ENCODE results near the gene GSAP. TPM values are rescaled to one million over a fixed set of nuclear protein-coding genes. Genes with fewer than 3 reads are reported as not detected.

GSAP gene
- total RNA-seq, 1 experiment from 2014 or later: not detected

DNA sequence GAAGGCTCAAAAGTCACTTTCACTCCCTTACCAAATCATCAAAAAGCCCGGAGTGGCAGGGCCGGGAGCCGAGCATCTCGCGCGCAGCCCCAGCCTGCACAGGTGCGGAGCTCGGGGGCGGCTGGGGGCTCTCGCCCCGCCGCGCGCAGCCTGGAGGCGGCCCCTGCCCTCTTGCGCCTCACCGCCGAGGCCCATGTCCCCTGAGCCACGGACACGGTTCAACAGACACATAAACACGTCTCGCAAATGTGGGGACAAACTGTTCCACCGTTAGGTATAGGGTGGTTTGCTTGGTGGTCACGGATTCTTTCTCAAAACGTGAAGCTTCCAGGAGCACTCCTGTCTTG, 700 bp downstream of the GSAP start:
- in situ Hi-C loops (cut with HindIII; ENCODE audit: low sequenced_read_pairs): no loop called here
- no peak for DNase-seq (ENCODE audit: low spot score)

DNA sequence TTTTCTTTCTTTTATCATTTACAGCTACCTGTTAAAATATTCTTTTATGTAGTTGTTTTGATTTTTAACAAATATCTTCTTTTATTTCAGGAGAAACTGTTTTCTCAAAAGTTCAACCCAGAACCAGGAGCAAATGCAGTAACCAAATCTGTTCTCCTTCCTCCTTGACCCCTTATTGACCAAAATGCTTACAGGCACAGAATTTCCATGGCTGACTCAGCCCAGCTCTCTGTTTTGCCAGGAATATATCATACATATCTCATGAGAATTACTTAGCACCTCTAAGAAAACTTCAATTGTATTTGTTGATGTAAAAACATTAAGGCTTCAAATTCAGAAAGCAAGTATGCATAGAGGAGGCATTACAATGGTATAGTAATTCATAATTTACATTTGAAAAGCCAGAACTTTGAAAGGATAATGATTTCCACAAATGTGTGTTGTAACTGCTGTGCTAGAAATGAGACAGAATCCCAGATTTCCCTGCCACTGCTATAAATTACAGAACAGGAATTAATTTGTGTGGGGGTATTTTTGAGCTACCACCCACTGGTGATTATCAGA, 2.2 kb downstream of the GSAP start:
- in situ Hi-C loops (cut with HindIII; ENCODE audit: low sequenced_read_pairs): no loop called here
- DNase-seq (ENCODE audit: low spot score): no peak

DNA sequence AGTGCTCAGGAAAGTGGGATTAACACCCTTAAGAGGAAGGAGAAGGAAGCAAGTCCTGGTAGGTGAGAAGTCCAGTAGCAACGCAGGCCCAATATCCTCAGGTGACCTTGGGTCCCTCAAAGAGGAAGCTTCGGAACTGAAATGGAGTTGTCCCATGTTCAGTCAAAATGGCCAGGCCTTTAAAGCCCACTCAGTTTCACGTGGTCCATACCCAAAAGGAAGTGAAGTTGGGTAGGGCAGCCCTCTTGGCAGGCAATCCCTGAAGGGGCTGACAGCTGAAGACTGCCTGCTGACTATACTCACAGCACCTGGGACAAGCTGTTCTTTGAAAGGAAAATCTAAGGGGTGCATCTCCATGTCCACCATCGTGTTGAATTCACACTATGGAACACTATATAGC, 3.0 kb downstream of the GSAP start:
- in situ Hi-C loops (cut with HindIII; ENCODE audit: low sequenced_read_pairs): no loop called here
- DNase-seq (ENCODE audit: low spot score): no peak

DNA sequence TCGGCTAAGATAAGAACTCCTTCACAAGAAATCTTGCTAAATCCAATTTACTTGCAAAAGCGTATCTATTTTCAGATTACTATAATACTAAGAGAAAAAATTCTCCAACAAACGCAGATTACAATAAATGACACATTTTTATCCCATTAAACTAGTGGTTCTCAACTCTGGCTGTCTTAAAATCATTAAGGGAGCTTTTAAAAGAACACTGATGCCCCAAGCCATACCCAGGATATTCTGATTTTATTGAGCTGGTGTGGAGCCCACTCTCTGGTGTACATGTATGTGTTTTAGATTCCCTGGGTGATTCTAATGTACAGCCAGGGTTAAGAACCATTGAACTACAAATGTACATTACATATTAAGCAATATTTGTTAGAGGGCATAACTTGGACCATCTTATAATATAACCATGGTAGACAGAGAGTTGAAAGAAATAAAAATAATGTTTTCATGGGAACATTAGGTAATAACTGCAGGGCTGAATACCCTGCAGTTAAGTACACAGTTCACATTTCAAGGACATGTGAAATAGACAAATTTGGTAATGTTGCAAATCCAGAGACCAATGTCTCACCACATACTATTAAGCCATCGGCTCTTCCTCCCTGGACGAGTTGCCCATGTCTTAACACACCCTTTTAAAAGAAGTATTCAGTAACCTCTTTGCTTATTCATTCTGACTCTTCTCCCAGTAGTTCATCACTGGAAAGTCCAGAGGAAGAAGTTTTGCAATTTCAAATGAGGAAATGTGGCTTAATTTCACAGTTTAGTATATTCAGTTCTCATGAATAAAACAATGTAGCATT, 6.2 kb downstream of the GSAP start:
- in situ Hi-C loops (cut with HindIII; ENCODE audit: low sequenced_read_pairs): no loop called here
- no peak for DNase-seq (ENCODE audit: low spot score)

DNA sequence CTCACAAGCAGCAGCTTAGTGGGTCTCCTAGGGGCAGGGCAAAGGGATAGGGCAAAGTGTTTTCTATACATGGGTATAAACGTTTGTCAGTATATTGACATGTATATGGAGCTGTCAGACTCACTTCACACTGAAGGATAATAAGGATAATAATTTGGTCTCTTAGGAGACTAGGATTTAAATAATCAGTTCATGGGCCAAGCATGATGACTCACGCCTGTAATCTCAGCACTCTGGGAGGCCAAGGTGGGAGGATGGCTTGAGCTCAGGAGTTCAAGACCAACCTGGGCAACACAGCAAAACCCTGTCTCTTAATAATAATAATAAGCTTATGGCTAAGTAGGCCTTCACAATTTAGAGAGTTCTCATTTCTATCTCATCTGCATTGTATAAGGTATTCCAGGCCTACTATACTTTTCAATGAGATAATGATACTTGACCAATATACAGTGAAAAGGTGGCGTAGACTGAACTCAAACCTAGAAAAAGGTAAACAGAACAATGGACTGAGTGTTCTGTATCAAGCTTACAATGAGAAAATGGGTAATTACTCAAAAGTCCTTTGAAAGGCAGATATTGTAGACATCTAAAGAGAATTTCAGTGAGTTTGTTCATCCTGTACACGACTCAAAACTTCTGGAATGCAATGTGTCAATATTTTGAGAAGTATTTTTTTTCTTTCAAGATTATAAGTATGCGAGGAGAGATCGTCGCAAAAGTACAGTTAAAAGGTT, 7.0 kb downstream of the GSAP start:
- in situ Hi-C loops (cut with HindIII; ENCODE audit: low sequenced_read_pairs): no loop called here
- DNase-seq (ENCODE audit: low spot score): no peak

DNA sequence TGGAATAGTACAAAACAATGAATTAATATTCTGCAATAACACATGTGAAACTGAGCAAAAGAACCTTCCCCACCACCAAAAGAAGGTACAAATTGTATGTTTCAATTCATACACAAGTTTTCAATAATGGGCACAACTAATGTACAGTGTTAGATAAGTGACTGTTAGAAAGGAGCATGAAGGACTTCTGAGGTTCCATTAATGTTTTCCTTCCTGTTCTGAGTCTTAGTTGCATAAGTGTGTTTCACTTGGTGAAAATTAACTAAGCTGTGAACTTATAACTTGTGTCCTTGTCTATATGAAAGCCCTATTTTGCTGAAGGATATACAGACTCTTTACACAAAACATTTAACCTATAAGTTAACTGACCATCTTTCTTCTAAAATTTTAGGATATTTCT, 8.2 kb downstream of the GSAP start:
- in situ Hi-C loops (cut with HindIII; ENCODE audit: low sequenced_read_pairs): no loop called here

DNA sequence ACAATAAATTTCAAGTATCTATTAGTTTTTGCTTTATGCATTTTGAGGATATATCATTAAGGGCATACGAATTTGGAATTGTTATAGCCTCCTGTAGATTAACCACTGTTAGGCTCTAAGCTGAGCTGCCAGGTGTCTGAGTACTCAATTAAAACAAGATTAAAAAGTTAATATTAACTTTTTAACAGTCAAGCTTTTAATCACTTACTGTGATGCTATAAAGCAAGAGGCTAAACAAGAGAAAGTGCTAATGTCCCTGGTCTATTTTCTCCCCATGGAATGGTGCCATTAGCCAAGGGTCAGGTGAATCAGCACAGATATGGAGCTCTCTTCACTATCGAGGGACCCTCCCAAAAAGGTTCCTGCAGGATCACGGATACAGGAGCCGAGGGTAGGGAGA, 9.7 kb downstream of the GSAP start:
- DNase-seq (ENCODE audit: low spot score): no peak
- in situ Hi-C loops (cut with HindIII; ENCODE audit: low sequenced_read_pairs): no loop called here

More for the DNA sequence above, 8.2 kb downstream of the GSAP start:
- DNase-seq (ENCODE audit: low spot score): no peak

DNA sequence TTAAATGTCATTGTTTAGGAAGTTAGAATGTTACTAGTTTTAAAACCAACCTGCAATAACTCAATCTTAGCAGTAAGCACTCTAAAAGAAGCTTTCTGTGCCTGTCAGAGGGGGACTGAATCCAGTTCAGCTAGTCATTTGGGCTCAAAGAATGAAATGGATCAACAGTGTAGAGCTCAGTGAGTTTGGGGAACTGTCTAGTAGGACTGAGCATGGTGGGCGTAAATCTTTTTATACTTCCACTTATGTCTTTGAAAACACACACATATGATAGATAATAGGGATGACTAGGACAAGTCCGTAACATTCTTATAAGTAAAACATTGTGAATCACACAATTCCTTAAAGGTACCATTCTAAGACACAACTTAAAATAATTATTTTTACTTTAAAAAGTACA, 11.5 kb downstream of the GSAP start:
- in situ Hi-C loops (cut with HindIII; ENCODE audit: low sequenced_read_pairs): no loop called here
- no peak for DNase-seq (ENCODE audit: low spot score)

DNA sequence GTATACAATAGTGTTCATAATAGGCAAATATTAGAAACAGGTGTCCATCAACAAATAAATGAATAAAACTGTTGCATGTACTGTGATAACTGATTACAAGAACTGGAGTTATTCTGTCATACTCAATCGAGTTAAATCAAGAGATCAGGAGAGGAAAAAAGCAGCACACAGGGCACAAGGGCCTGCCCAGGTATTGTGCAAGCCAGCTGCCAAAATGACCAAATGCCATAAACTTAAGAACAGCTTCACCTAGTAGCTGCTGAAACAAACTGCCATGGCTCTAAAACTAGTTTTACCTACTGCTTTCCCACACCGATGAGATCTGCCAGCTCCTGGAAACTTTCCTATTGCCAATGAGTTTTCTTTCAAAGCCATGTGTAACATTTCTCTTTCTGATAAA, 12.2 kb downstream of the GSAP start:
- no peak for DNase-seq (ENCODE audit: low spot score)
- in situ Hi-C loops (cut with HindIII; ENCODE audit: low sequenced_read_pairs): no loop called here

DNA sequence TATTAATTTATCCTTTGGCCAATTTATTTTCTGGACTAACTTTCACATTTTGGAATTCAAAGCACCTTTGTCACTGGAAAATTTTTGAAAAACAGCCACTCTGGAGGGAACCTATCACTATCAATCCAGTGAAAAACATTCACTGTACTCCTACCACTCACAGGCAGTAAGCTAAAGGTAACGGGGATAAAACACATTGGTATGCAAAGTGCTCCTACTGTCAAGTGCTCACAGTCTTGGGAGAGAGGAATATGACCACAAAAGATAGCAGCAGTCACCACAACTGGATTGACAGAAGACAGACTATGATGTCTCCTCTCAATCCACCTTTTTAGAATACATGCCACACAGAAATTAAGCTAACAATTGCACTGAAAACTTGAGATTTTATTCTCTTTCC, 13.3 kb downstream of the GSAP start:
- no peak for DNase-seq (ENCODE audit: low spot score)
- in situ Hi-C loops (cut with HindIII; ENCODE audit: low sequenced_read_pairs): no loop called here

DNA sequence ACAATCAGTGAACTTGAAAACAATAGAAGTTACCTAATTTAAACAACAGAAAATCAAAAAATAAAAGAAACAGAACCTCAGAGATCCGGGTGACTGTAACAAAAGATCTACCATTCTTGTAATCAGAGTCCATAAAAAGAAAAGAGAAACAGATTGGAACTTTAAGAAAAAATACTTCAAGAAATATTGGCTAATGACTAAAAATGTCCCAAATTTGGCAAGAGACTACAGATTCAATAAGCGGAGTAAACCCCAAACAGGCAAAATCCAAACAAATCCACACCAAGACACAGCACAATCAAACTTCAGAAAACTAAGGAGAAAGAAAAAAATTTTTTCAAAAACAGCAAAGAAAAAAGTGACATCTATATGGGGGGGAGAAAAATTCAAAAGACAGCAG, 15.1 kb downstream of the GSAP start:
- DNase-seq (ENCODE audit: low spot score): no peak
- in situ Hi-C loops (cut with HindIII; ENCODE audit: low sequenced_read_pairs): no loop called here

DNA sequence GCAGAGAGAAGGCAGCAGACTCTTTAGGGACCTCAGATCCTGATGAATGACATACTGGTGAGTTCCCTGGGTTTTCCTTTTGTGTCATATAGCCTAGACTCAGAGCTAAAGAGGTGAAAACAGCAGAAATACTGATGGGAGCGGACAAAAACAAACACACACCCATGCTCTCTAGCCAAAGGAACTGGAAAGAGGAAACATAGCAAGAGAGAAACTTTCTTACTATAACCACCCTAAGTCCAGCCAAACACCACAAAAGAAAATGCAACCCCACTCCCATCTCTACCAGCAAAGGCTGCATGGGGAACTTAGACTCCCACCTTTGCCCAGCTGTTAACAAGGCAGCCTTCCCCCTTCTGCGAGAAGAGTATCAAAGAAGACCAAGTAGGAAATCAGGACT, 16.3 kb downstream of the GSAP start:
- DNase-seq (ENCODE audit: low spot score): no peak
- in situ Hi-C loops (cut with HindIII; ENCODE audit: low sequenced_read_pairs): no loop called here

DNA sequence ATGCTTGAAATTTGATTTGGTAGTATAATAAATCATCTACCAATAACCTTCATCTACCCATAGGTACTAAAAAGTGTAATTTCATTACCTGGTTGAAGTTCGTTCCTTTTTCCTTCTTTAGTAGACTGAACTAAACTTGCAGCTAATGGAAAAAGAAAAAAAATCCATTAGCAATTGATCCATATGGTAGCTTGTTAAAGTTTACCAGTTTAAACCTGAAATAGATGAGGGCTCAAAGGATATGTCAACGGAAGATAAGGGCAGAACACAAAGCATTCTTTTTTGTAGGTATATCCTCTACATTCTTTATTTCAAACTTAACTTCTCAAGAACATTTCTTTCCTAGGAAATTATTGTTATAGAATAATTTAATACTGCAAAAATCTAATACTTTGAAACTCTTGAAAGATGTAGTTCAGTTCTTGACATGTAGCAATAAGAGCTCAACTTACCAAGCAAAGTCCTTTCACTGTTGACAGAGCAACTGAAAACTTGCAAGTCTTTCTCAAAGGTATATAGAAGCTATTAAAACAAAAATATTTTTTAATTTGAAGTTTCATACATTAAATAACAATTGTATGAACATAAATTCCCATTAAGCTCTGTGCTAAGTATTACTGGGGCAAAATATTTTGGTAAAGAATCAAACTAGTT, 19.1 kb downstream of the GSAP start:
- in situ Hi-C loops (cut with HindIII; ENCODE audit: low sequenced_read_pairs): no loop called here
- no peak for DNase-seq (ENCODE audit: low spot score)

DNA sequence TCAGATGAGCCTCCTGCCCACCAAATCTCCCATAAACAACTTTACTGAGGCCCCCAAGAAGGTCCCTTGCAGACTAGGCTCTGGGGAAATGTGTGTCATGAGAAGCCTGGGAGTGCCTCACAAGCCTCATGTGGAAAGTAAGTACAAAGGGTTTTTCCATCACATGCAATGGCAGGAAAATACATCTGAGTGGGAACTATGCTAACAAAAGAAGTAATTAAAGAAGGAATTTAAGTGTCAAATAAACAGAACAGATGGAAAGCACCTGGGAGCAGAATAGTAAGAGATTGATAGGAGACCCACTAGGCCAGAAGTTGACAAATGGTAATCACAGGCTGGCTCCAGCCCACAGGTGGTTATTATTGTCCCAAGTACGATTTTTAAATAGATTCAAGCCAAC, 20.5 kb downstream of the GSAP start:
- in situ Hi-C loops (cut with HindIII; ENCODE audit: low sequenced_read_pairs): no loop called here
- no peak for DNase-seq (ENCODE audit: low spot score)

DNA sequence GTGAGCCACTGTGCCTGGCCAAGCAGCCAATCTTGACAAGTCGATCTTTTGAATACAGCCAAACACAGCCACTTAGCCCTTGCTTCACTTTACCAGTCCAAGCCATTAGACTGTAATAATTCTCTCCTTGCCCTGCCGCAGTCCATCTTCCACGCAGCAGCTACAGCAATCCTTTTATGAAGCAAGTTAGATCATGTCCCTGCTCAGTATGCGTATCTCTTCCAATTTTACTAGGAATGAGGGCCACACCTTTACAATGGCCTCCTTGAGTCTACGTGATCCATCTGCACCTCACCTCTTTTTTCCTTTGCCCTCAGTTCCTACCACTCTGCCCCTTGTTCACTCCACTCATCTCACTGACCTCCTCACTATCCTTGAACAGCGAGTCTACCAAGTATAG, 22.2 kb downstream of the GSAP start:
- in situ Hi-C loops (cut with HindIII; ENCODE audit: low sequenced_read_pairs): no loop called here
- no peak for DNase-seq (ENCODE audit: low spot score)

DNA sequence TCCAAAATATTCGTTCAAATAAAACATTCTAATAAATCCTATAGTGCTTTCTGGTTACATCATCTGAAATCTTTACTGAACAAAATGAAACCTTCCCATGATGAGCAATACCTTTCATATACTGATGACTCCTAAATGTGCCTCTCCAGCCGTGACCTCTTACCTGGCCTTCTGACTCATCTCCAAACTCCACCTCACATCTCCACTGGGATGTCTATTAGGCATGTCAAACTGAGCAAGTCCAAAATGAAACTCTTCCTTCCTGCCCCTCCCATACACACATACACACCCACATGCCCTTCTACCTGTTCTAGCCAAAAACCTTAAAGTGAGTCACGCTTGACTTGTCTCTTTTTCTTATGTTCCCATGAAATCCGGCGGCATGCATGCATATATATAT, 22.9 kb downstream of the GSAP start:
- DNase-seq (ENCODE audit: low spot score): no peak
- in situ Hi-C loops (cut with HindIII; ENCODE audit: low sequenced_read_pairs): no loop called here

DNA sequence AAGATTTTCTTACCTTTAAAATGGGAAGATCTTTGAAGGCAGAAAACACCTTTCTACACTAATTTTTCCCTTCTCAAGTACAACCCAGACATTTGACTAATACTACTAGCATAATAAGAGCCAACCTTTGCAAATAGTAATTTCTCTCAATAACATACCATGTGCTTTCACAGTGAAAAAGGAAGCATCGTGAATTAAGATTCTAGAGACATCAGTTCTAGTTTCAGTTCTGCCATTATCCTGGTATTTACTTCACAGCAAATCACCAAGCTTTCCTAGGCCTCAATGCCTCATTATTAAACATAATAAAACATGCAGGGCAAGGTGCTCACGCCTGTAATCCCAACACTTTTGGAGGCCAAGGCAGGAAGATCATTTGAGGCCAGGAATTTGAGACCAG, 24.9 kb downstream of the GSAP start:
- in situ Hi-C loops (cut with HindIII; ENCODE audit: low sequenced_read_pairs): no loop called here
- DNase-seq (ENCODE audit: low spot score): no peak

DNA sequence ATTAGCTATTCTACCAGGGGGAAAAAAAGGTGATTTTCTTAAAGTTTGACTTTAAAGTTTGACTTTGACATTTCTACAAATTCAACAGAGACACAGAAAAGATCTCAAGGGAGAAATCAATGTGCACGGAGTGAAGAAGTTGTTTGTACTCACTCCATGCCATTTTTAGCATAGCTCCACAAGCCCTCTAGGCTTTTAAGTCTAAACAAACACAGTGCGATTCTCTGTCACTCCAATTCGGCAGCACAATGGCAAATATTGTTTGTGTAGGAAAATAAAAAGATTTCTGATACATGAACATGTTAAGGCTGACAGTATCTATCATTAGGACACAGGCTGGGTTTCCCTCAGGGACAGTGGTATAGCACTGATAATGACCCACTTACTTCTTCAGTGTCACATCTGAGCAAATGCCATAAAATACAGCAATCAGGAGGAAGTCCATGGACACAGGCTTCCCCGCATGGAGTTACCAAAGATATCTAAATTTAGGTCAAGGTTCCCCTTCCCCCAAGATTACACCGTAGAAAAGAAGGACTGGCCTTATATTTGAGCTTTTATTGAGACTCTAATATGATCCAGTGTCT, 28.0 kb downstream of the GSAP start:
- in situ Hi-C loops (cut with HindIII; ENCODE audit: low sequenced_read_pairs): no loop called here
- DNase-seq (ENCODE audit: low spot score): no peak

DNA sequence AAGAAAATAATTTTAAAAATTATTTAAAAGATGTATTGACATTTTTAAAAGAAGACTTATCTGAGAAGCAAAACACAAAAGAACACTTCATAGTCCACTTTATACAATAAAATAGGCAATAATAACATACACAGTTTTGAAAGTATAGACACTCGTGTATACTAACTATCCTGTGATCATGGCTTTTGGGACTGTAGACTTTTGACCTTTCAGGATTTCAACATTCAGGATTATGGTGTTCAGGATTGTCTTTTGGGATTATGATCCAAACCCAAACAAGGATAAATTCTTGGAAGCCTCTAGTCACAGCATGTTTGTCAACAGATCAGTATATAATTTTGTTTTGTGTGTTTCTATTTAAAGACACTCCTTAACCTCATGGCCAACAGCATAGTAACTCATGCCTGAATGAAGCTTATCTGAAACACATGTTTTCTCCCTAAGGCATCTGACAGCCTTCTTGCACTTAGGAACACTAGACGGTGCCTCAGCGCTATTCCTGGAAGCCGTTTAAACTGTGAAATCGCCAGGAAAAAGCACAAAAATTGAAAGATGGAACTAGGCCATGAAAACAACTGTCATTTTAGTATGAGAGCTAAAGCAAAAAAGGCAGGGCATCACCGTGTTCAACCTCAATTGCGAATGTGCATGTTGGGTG, 29.9 kb downstream of the GSAP start:
- in situ Hi-C loops (cut with HindIII; ENCODE audit: low sequenced_read_pairs): no loop called here
- no peak for DNase-seq (ENCODE audit: low spot score)

All from G401 (cell line).